ENCODE data around the gene BCAS1.

BCAS1 gene

DNA sequence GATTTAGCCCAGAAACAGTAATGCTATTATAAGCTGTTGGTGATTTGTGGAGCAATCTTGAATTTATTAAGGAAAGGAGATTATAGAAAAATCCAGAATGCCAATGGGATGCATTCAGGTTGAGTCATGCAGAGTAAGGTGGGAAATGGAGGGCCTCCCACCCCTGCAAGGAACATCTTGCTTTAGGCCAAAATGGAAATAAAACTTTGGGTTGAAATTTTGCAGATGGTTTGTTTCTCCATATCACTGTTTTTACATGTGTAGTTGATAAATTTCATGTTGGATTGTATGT is 152.4 kb downstream of the BCAS1 start:
- H3K4me1 ChIP-seq (ENCODE audit: low read length), result peaks cover 50% of the 10 kb centered on the region
- H3K27ac ChIP-seq (ENCODE audit: low read length), result no peak overlapping the region
- H3K9me3 ChIP-seq (ENCODE audit: insufficient read depth, low read length), result no peaks in the 10 kb centered on the region
- no peaks in the 10 kb centered on the region for H3K79me2 ChIP-seq (ENCODE audit: low read length)
- H3K4me2 ChIP-seq (ENCODE audit: low read length), result peak overlapping the region; percentile 82
- no peak overlapping the region for H3K9ac ChIP-seq (ENCODE audit: low read length)
- TF ChIP-seq CTCF (IDR thresholded peaks at IDR 0.05; ENCODE audit: low read depth, low read length), result no peak
- TF ChIP-seq EZH2phosphoT487 (IDR thresholded peaks at IDR 0.05; ENCODE audit: low read depth), result no peak
- H3K27me3 ChIP-seq (ENCODE audit: low read depth, low read length), result peaks cover 20% of the 10 kb centered on the region
- H4K20me1 ChIP-seq (ENCODE audit: insufficient read depth, low read length), result no peaks in the 10 kb centered on the region
- H3K4me3 ChIP-seq (ENCODE audit: low read length), result peak overlapping the region; percentile 0; the same call in 1 of the 2 replicates
- H2AFZ ChIP-seq (ENCODE audit: low read depth, low read length), result no peak overlapping the region
- H3K36me3 ChIP-seq (replicated peaks; ENCODE audit: low read depth, low read length), result no peaks in the 10 kb centered on the region

DNA sequence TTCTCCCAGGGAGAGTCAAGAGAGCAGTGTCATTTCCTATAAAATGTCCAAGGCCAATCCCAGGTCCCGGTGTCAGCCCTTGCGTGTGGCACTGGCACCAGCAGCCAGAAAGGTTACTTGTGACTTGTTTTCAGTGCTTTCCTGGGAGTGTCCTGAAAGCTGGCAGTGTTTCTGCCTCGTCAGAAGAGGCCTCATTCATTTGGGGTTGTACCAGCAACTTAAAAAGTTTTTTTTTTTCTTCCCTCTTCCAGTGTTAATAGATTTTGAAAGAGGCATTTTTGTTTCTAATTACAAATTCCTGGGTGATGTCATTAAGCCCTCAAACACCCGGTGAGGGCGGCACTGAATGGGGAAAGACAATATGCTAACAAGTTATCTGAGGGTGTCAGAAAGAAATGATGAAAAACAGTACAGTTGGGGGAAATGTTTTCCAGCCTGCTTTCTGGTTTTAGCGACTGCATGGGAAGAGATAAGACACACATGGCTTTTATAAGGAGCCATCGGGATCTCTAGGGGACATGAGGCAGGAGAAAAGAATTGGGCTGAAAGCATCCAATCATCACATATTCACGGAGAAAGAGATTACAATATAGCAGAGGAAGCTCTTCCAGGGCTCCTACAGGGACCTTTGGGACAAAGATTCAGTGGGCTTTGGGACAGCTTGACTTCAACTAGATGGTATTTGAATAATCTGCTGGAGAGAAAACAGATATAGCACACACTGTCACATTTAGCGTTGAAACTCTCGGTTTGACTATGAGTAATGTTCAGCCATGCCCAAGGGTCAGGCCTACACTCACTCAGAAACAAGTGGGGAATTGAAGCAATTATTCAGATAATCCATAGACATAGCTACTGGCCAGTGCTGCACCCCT is 153.0 kb downstream of the BCAS1 start:
- peak overlapping the region; percentile 21 for H2AFZ ChIP-seq (ENCODE audit: low read depth, low read length)
- H3K9ac ChIP-seq (ENCODE audit: low read length), result peak overlapping the region; percentile 45
- H4K20me1 ChIP-seq (ENCODE audit: insufficient read depth, low read length), result no peaks in the 10 kb centered on the region
- no peaks in the 10 kb centered on the region for H3K79me2 ChIP-seq (ENCODE audit: low read length)
- H3K36me3 ChIP-seq (replicated peaks; ENCODE audit: low read depth, low read length), result no peaks in the 10 kb centered on the region
- H3K27me3 ChIP-seq (ENCODE audit: low read depth, low read length), result peaks cover 20% of the 10 kb centered on the region
- peak overlapping the region; percentile 51 for H3K27ac ChIP-seq (ENCODE audit: low read length)
- H3K4me1 ChIP-seq (ENCODE audit: low read length), result peaks cover 44% of the 10 kb centered on the region
- no peaks in the 10 kb centered on the region for H3K9me3 ChIP-seq (ENCODE audit: insufficient read depth, low read length)
- H3K4me2 ChIP-seq (ENCODE audit: low read length), result peak overlapping the region; percentile 82
- TF ChIP-seq CTCF (IDR thresholded peaks at IDR 0.05; ENCODE audit: low read depth, low read length) (0 out of 2 replicates have a peak, but pooled peaks have one; percentile 7), EZH2phosphoT487 (IDR thresholded peaks at IDR 0.05; ENCODE audit: low read depth) (no peak)
- H3K4me3 ChIP-seq (ENCODE audit: low read length), result peak overlapping the region; percentile 61

DNA sequence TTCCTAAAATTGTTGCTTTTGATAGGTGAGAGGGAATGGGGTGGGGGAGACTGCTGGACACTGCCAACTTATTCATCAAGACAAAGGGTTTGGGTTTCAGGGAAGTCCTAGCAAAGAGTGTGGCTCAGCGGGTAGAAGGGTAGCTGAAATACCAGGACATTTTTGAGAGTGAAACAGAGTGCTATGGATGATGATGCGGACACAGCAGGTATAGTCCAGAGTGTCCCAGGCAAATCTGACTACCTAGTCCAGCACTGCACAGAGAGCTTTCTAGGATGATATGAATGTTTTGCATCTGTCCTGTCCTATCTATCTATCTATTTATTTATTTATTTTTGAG is 154.3 kb downstream of the BCAS1 start:
- Histone ChIP-seq H3K27ac (ENCODE audit: low read length) (no peak overlapping the region), H3K4me1 (ENCODE audit: low read length) (peaks cover 31% of the 10 kb centered on the region)
- TF ChIP-seq EZH2phosphoT487 (IDR thresholded peaks at IDR 0.05; ENCODE audit: low read depth) (no peak), CTCF (IDR thresholded peaks at IDR 0.05; ENCODE audit: low read depth, low read length) (no peak)

DNA sequence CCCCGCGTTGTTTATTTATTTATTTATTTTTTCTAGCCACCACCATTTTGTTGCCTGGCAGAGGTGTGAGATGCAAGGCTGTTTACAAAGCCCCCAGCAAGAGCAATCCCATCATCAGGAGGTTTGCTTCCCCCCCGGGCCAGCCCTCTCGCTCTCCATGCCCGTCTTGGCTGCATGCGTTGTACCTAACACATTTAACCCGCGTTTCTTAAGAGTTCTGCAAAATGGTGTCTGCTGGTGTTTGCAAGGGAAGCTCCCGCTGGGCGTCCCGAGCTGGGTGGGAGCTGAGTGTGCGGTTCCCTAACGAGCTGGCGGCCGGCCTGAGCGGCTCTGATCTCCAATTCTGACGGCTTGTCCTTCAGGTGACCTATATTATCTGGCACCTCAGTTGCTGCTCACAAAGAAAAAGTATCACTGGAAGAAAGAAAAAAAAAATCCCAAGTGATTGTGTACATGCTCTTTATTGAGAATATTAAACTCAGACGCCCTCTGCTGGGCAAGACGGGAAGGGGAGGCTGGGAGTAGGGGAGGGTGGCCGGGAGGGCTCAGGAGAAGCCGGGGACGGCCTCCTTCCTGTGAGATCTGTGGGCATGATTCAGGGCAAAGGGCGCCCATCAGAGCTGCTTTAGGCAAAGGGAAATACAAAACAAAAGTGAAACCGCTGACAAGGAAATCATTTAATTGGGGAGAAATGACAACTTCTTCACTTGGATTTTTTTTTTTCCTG is 154.8 kb downstream of the BCAS1 start:
- no peaks in the 10 kb centered on the region for H3K79me2 ChIP-seq (ENCODE audit: low read length)
- H3K4me3 ChIP-seq (ENCODE audit: low read length), result peak overlapping the region; percentile 83
- peak; percentile 99 for TF ChIP-seq CTCF (IDR thresholded peaks at IDR 0.05; ENCODE audit: low read depth, low read length)
- no peak for TF ChIP-seq EZH2phosphoT487 (IDR thresholded peaks at IDR 0.05; ENCODE audit: low read depth)
- H3K4me1 ChIP-seq (ENCODE audit: low read length), result peaks cover 31% of the 10 kb centered on the region
- H3K36me3 ChIP-seq (replicated peaks; ENCODE audit: low read depth, low read length), result no peaks in the 10 kb centered on the region
- peak overlapping the region; percentile 80 for H3K4me2 ChIP-seq (ENCODE audit: low read length)
- no peaks in the 10 kb centered on the region for H3K9me3 ChIP-seq (ENCODE audit: insufficient read depth, low read length)
- no peak overlapping the region for H3K27ac ChIP-seq (ENCODE audit: low read length)
- H2AFZ ChIP-seq (ENCODE audit: low read depth, low read length), result peak overlapping the region; percentile 99
- H3K27me3 ChIP-seq (ENCODE audit: low read depth, low read length), result peaks cover 6% of the 10 kb centered on the region
- H4K20me1 ChIP-seq (ENCODE audit: insufficient read depth, low read length), result no peaks in the 10 kb centered on the region
- peak overlapping the region; percentile 63 for H3K9ac ChIP-seq (ENCODE audit: low read length)

More for the DNA sequence above, 154.3 kb downstream of the BCAS1 start:
- Histone ChIP-seq H2AFZ (ENCODE audit: low read depth, low read length) (peak overlapping the region; percentile 99), H3K4me3 (ENCODE audit: low read length) (peak overlapping the region; percentile 83), H3K9ac (ENCODE audit: low read length) (peak overlapping the region; percentile 63), H3K27me3 (ENCODE audit: low read depth, low read length) (peaks cover 12% of the 10 kb centered on the region), H4K20me1 (ENCODE audit: insufficient read depth, low read length) (no peaks in the 10 kb centered on the region), H3K79me2 (ENCODE audit: low read length) (no peaks in the 10 kb centered on the region), H3K4me2 (ENCODE audit: low read length) (peak overlapping the region; percentile 80), H3K36me3 (replicated peaks; ENCODE audit: low read depth, low read length) (no peaks in the 10 kb centered on the region), H3K9me3 (ENCODE audit: insufficient read depth, low read length) (no peaks in the 10 kb centered on the region)

Data from OCI-LY3 (cell line).